GM21526 (cell line): ENCODE measurements around the gene KRTAP4-6.
"Not testable (repeated sequence)": the region's sequence is repeated elsewhere in the genome, so short reads cannot be mapped to it uniquely, and the experiment has no call there.

Experiments
- ATAC-seq: cut with Tn5 transposase; IDR thresholded peaks from one replicate; pipeline ENCODE4 v1.9.1; 2021; ENCODE audit warnings: moderate library complexity; ENCODE audit not compliant: unreplicated experiment, low FRiP score

Gene KRTAP4-6

GRCh38 chr17:41148971-41149651, 8.8 kb upstream of the KRTAP4-6 start:
- not testable (repeated sequence) for ATAC-seq

DNA sequence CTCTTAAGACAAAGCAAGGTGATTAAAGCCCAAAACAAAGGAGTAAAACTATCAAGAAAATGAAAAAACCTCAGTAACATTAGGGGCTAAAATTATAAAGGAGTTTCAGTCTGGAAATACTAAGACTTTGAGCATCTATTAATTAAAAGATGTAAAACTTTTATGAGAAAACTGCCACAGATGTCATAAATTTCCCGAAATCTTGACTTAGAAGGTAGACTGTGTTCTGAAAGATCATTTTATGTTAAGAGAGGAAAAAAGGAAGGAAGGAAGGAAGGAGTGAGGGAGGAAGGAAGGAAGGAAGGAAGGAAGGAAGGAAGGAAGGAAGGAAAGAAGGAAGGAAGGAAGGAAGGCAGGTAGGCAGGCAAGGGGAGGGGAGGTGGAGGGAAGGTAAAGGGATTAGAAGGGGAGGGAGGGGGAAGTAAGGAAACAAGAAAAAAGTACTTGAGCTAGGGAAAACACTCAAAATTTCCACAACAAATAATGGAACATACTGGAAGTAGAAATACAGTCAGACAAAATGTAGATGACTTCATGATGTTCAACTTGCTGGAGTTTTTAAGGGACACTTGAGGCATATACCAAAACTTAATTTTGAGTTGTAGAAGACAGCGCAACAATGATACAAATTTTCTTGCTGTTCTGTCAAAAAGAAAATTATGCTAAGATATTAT, 7.3 kb upstream of the KRTAP4-6 start:
- ATAC-seq: no peak

- no peak for ATAC-seq
Measured at GRCh38 chr17:41145261-41145660, 4.9 kb upstream of the KRTAP4-6 start.

DNA sequence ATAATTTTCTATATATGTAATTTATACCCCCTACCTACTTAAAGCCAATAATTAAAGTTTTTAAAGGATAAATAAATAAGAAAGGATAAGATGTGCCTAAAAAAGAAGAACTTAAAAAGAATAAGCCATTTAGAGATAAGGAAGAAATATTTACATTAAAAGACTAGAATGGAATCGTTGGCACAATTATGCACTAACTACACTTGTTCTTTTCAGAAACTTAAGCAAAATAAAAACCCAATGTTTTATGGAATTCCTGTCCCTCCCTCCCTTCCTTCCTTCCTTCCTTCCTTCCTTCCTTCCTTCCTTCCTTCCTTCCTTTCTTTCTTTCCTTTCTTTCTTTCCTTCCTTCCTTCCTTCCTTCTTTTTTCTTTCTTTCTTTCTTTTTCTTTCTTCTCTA, 4.5 kb upstream of the KRTAP4-6 start:
- ATAC-seq: no peak

- no peak for ATAC-seq
Measured at GRCh38 chr17:41141361-41141760, 1.0 kb upstream of the KRTAP4-6 start.

- ATAC-seq: not testable (repeated sequence)
Measured at GRCh38 chr17:41139865-41140264, 479 bp downstream of the KRTAP4-6 start.

DNA sequence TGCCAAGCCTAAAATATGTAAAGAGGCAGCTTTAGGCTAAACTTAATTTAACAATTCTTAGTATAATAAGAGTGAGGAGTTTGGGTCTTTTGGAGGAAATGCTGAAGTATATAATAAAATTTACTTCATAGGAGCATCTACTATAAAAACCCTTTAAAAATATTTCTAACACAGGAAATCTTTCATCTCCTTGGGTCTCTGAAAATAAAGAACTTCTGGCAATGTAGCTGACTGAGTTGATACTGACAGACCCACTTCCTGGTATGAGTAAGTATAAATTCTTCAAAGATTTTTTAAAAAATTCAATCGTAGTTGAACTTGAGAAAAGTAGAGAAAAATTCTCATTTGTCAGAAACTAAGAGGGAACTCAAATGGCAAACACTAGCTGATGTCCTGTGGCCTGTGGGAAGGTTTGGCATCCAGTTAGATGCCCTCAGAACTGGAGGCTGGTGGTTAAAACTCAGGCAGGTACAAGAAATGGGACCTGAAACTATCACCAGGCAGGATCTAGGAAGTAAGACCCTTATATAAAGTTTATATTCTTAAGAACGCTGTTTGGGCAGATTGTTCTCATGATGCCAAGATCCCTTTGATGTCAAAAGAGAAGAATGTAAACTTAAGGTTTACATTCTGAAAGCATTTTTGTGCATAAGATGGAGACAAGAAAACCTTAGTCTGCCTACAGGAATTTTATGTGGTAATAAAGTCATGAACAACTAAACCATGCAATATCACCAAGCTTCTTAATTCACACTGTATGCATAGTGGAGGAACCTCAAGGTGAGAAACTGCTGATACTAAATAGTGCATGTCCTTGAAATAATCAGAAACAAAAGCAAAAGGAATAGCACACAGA, 6.2 kb downstream of the KRTAP4-6 start:
- no peak for ATAC-seq

- ATAC-seq: no peak
Measured at GRCh38 chr17:41131979-41132378, 8.4 kb downstream of the KRTAP4-6 start.

GRCh38 chr17:41127371-41127770, 13.0 kb downstream of the KRTAP4-6 start:
- ATAC-seq: no peak

GRCh38 chr17:41126412-41126811, 13.9 kb downstream of the KRTAP4-6 start:
- no peak for ATAC-seq

DNA sequence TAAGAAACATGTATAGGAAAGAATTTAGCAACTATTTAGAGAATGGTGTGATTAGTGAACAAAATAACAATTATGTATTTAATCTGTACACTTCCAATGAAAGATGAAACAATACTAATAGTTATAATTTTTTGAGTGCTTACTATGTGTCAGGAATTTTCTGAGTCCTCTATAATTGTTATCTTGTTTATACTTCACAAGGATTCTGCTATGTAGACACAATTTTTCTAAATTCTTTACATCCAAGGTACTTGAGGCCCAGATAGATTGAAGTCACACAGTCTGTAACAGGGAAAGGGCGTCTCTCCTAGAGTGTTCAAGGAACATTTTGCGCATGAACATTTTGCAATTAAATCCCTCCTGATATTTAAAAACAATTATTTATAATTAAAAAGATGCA, 15.3 kb downstream of the KRTAP4-6 start:
- ATAC-seq: no peak

GRCh38 chr17:41123991-41124371, 16.4 kb downstream of the KRTAP4-6 start, which contains the start of gene KRTAP4-12:
TSS of gene KRTAP4-12 (minus strand) at chr17:41124182. CDS start at chr17:41124122, 60 bp downstream.
- not testable (repeated sequence) for ATAC-seq

DNA sequence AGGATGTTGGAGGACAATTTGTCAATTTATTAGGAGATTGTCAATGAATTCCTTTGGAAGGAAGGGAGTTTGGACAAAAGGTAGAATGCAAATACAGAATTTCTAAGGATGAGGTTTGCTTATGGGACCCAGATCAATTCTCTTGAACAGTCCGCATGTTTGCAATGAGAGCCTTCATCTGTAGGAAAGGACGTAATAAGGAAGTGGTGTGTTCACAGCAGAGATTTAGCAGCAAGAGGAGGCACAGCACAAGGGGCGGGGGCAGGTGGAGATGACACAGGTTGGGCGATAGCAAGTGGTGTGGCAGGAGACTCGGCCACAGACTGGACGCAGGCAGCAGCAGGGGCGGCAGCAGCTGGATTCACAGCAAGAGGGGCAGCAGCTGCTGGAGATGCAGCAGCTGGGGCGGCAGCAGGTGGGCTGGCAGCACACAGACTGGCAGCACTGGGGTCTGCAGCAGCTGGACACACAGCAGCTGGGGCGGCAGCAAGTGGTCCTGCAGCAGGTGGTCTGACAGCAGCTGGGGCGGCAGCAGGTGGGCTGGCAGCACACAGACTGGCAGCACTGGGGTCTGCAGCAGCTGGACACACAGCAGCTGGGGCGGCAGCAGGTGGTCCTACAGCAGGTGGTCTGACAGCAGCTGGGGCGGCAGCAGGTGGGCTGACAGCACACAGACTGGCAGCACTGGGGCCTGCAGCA, 16.9 kb downstream of the KRTAP4-6 start:
- not testable (repeated sequence) for ATAC-seq

- ATAC-seq: no peak
Measured at GRCh38 chr17:41121742-41122141, 18.6 kb downstream of the KRTAP4-6 start.

DNA sequence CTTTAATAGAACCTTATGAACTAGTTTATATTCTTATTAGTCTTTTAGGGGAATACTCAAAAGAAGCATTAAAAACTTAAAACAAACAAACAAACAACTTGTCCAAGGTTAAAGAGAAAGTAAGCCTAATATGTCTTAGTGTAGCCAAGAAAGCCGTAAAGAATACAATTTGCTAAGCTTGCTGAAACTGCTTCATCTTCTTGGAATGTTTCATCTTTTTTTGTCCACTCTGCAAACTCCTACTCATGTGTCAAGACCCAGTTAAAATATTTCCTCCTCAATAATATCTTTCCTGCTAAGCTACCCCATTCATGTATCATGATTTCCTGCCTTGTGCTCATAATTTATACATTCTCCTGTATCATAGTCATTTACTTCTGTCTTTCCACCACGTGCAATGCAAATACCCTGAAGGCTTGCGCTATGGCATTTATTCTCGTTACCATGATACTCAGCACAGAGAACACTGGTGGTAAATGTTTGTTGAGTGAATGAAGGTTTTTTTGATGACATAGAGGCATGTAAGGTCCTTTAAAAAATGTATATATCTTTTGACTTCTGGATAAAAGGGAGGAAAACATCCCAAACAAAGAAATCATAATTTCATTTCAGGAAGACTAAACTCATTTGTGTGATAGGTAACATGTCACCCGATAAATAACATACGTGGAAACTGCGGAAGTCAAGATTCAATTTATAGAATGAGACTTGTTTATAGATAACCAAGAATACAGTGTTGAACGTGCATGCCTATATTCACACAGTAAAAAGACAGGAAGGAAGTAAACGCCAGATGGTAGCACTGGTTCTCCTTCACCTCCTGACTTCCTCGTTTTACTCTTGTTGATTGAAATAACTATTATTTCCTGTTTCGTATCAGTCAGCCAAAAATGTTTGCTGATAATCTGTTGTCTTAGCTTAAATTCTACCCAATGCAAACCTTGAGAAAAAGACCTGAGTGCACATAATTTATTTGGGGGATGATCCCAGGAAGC, 20.4 kb downstream of the KRTAP4-6 start:
- not testable (repeated sequence) for ATAC-seq

DNA sequence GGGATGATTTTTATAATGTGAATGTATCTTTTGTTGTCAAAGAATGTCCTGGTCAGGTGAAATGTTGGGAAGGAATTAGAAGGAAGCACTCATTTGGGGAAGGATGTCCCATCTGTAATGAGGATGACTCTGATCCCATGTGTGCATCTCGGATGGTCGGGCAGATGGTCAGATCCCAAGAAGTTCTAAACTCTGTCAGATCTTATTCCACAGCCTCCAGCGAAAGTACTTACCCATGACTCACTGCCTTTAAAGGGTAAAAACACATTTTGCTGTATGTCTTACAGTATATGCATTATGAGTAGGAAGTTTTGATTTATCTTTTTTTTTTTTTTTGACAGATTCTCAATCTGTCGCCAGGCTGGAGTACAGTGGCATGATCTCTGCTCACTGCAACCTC, 21.6 kb downstream of the KRTAP4-6 start:
- ATAC-seq: no peak

- not testable (repeated sequence) for ATAC-seq
Measured at GRCh38 chr17:41117846-41118386, 22.4 kb downstream of the KRTAP4-6 start, which contains the start of gene KRTAP4-11. TSS of gene KRTAP4-11 (minus strand) at chr17:41118373. CDS start at chr17:41118315, 58 bp downstream.

DNA sequence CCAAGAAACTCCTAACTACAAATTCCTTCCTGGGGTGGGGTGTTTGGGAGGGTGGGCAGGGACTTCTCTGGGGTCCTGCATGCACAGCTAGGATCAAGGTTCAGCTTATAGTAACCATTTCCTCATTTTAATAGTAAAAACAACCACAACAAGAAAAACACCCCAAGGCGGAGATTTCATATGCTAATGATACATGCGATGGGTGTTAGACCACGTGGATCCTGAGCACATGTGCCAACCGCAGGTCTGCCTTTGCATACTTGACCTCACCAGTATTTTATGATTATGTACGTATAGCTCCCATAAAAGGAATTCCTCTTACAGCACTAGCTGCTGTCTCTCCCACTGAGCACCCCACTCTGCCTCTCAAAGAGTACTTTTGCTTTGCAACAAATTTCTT, 24.0 kb downstream of the KRTAP4-6 start:
- no peak for ATAC-seq
